Activated CD8-positive, alpha-beta T cell treated with anti-CD3 and anti-CD28 coated beads for 36 hours (primary cell): ENCODE measurements around the gene ZFR. TPM values are rescaled to one million over a fixed set of nuclear protein-coding genes. Genes with fewer than 3 reads are reported as not detected.

Source experiments
- ATAC-seq: fragments of 200-7000 bp; cut with Tn5 transposase; one replicate; pipeline ENCODE4 v1.10.0; 2021; ENCODE audit warnings: mild to moderate bottlenecking, moderate library complexity
- CTCF ChIA-PET: fragments of 350-600 bp; sonication (Branson Sonifier 250); formaldehyde crosslinking; loops from one replicate; lab custom pipeline; 2021; ENCODE audit warnings: antibody characterized with exemption; lab: Charles Lee
- POLR2A ChIA-PET: fragments of 350-600 bp; sonication (Branson Sonifier 250); formaldehyde crosslinking; loops from one replicate; lab custom pipeline; 2021; ENCODE audit warnings: antibody characterized with exemption; lab: Charles Lee
- DNase-seq: peaks from one replicate; pipeline ENCODE4 v3.0.0-alpha.2; 2020
- H3K27ac Mint-ChIP-seq: one replicate; pipeline ENCODE4 v1.8.0; 2021; ENCODE audit warnings: mild to moderate bottlenecking, mixed read lengths
- H3K27me3 Mint-ChIP-seq: one replicate; pipeline ENCODE4 v1.8.0; 2021; ENCODE audit warnings: mixed read lengths
- H3K36me3 Mint-ChIP-seq: one replicate; pipeline ENCODE4 v1.8.0; 2021; ENCODE audit warnings: low read depth, mixed read lengths
- H3K4me1 Mint-ChIP-seq: one replicate; pipeline ENCODE4 v1.8.0; 2021; ENCODE audit warnings: low read depth, mixed read lengths
- H3K4me3 Mint-ChIP-seq: one replicate; pipeline ENCODE4 v1.8.0; 2021; ENCODE audit warnings: mild to moderate bottlenecking, moderate library complexity, mixed read lengths
- H3K9me3 Mint-ChIP-seq: one replicate; pipeline ENCODE4 v1.8.0; 2021; ENCODE audit warnings: mixed read lengths
- CTCF ChIP-seq: fragments of 200-600 bp; IDR thresholded peaks from one replicate; pipeline ENCODE4 v1.8.0; 2022; ENCODE audit warnings: antibody characterized with exemption, mild to moderate bottlenecking
- intact Hi-C: fragments of 100-400 bp; cut with micrococcal nuclease; formaldehyde crosslinking; loops from one replicate; pipeline ENCODE4 v1.10.0; 2022
- total RNA-seq, 2 experiments: library from RNA; stranded (reverse); gene quantifications; one replicate each; pipeline ENCODE4 v1.2.3, GENCODE V29; 2021

The ZFR gene
- total RNA-seq, 2 experiments from 2014 or later, result 56.8 to 59.2 TPM

GRCh38 chr5:32343058-32343672 is 101.4 kb downstream of the ZFR start:
- ChIA-PET CTCF (interaction anchor here (2.5 to 3.4 kb wide), 2 partner anchors 14 to 111 kb away, joined by 11 to 14 read pairs; no protein-coding TSS in a partner anchor), POLR2A (interaction anchor here (1.4 kb wide), 1 partner anchor 10 kb away, joined by 4 read pairs; no protein-coding TSS in a partner anchor)
- ATAC-seq (no peak), DNase-seq (no peak)
- no peak overlapping the region for H3K27ac Mint-ChIP-seq
- peaks cover 6% of the 10 kb centered on the region for H3K36me3 Mint-ChIP-seq
- no peaks in the 10 kb centered on the region for H3K27me3 Mint-ChIP-seq
- no peaks in the 10 kb centered on the region for H3K4me1 Mint-ChIP-seq
- intact Hi-C loops, result no loop called here
- H3K9me3 Mint-ChIP-seq, result peaks cover 14% of the 10 kb centered on the region
- TF ChIP-seq CTCF, result no peak
- H3K4me3 Mint-ChIP-seq, result no peak overlapping the region

GRCh38 chr5:32342656-32343055 is 101.9 kb downstream of the ZFR start:
- no peaks in the 10 kb centered on the region for H3K4me1 Mint-ChIP-seq
- no peak for DNase-seq
- ChIA-PET CTCF (interaction anchor here (0.7 to 3.4 kb wide), 2 partner anchors 13 to 108 kb away, joined by 3 to 14 read pairs; no protein-coding TSS in a partner anchor), POLR2A (interaction anchor here (1.4 kb wide), 1 partner anchor 10 kb away, joined by 4 read pairs; no protein-coding TSS in a partner anchor)
- H3K4me3 Mint-ChIP-seq, result no peak overlapping the region
- intact Hi-C loops, result no loop called here
- peaks cover 7% of the 10 kb centered on the region for H3K36me3 Mint-ChIP-seq
- H3K27me3 Mint-ChIP-seq, result no peaks in the 10 kb centered on the region
- no peak for TF ChIP-seq CTCF
- H3K9me3 Mint-ChIP-seq, result peaks cover 16% of the 10 kb centered on the region
- H3K27ac Mint-ChIP-seq, result no peak overlapping the region
- no peak for ATAC-seq

- no peaks in the 10 kb centered on the region for H3K4me1 Mint-ChIP-seq
- intact Hi-C loops, result no loop called here
- CTCF ChIA-PET, result interaction anchor here (1.1 to 2.2 kb wide), 2 partner anchors 10 to 26 kb away, joined by 3 to 11 read pairs; no protein-coding TSS in a partner anchor
- peaks cover 13% of the 10 kb centered on the region for H3K9me3 Mint-ChIP-seq
- peaks cover 7% of the 10 kb centered on the region for H3K36me3 Mint-ChIP-seq
- no peak for ATAC-seq
- no peak for DNase-seq
- H3K4me3 Mint-ChIP-seq, result no peak overlapping the region
- no peak for TF ChIP-seq CTCF
- H3K27me3 Mint-ChIP-seq, result no peaks in the 10 kb centered on the region
- POLR2A ChIA-PET, result no interaction called here
- H3K27ac Mint-ChIP-seq, result no peak overlapping the region
These were observed 104.7 kb downstream of the ZFR start for GRCh38 chr5:32339878-32340277.

GRCh38 chr5:32339198-32339597 is 105.3 kb downstream of the ZFR start:
- CTCF ChIA-PET, result interaction anchor here (1.1 to 2.2 kb wide), 3 partner anchors 9 to 26 kb away, joined by 3 to 11 read pairs (median 3); no protein-coding TSS in a partner anchor
- POLR2A ChIA-PET, result no interaction called here
- H3K4me3 Mint-ChIP-seq, result no peak overlapping the region
- ATAC-seq, result no peak
- no peak for TF ChIP-seq CTCF
- H3K36me3 Mint-ChIP-seq, result peaks cover 7% of the 10 kb centered on the region
- H3K9me3 Mint-ChIP-seq, result peaks cover 13% of the 10 kb centered on the region
- no peak overlapping the region for H3K27ac Mint-ChIP-seq
- intact Hi-C loops, result no loop called here
- DNase-seq, result no peak
- H3K4me1 Mint-ChIP-seq, result no peaks in the 10 kb centered on the region
- no peaks in the 10 kb centered on the region for H3K27me3 Mint-ChIP-seq

GRCh38 chr5:32332966-32333365 is 111.6 kb downstream of the ZFR start:
- TF ChIP-seq CTCF, result no peak
- Mint-ChIP-seq H3K27me3 (no peaks in the 10 kb centered on the region), H3K4me1 (no peaks in the 10 kb centered on the region), H3K4me3 (no peak overlapping the region), H3K36me3 (no peaks in the 10 kb centered on the region), H3K27ac (no peak overlapping the region), H3K9me3 (peaks cover under 1% of the 10 kb centered on the region)
- intact Hi-C loops, result no loop called here
- ATAC-seq, result no peak
- ChIA-PET POLR2A (no interaction called here), CTCF (no interaction called here)
- no peak for DNase-seq
